SK-N-SH (cell line): ENCODE measurements around the gene PADI4. TPM values are rescaled to one million over a fixed set of nuclear protein-coding genes. Genes with fewer than 3 reads are reported as not detected.

Experiments
- CTCF ChIA-PET: fragments of 300-600, 350-600 bp; formaldehyde crosslinking; extraction: SDS; loops from one replicate; lab custom pipeline; 2021; lab: Yijun Ruan, JAX
- POLR2A ChIA-PET: fragments of 350-600 bp; sonication (Branson Sonifier 250); formaldehyde crosslinking; extraction: SDS; loops from one replicate; lab custom pipeline; 2020; ENCODE audit warnings: antibody characterized with exemption, inconsistent platforms; lab: Yijun Ruan, JAX
- DNase-seq: peaks from one replicate; pipeline ENCODE4 v3.0.0; 2012
- H2AFZ ChIP-seq: fragments of 200-600 bp; sonication (generic); 2 replicates; pipeline ENCODE4 v1.8.1; 2016; ENCODE audit warnings: antibody characterized with exemption, mild to moderate bottlenecking, low read depth
- H3F3A ChIP-seq: fragments of 200-600 bp; sonication (generic); replicated peaks from 2 replicates; pipeline ENCODE3; 2016; ENCODE audit warnings: antibody characterized with exemption, mild to moderate bottlenecking; ENCODE audit not compliant: insufficient read depth
- H3K27ac ChIP-seq, 2 experiments: fragments of 200-500 bp in 1 of 2; fragments of 200-600 bp in 1 of 2; sonication (Bioruptor generic) in 1 of 2; sonication (generic), shearing (Covaris generic) in 1 of 2; 2 replicates each; pipeline versions ENCODE4 v1.5.1 to v1.6.1; 2014 to 2016; ENCODE audit warnings: low read depth in 2 of 2, inconsistent platforms in 1 of 2, low read length in 1 of 2, mild to moderate bottlenecking in 1 of 2, mixed read lengths in 1 of 2
- H3K27me3 ChIP-seq: fragments of 200-600 bp; sonication (generic), shearing (Covaris generic); 2 replicates; pipeline ENCODE4 v1.6.1; 2016; ENCODE audit warnings: mixed run types; ENCODE audit not compliant: insufficient read depth
- H3K36me3 ChIP-seq, 2 experiments: fragments of 200-500 bp in 1 of 2; fragments of 200-600 bp in 1 of 2; sonication (Bioruptor generic) in 1 of 2; sonication (generic) in 1 of 2; replicated peaks in 1 of 2; 2 replicates each; pipeline versions ENCODE3 to v1.5.1; 2014 to 2016; ENCODE audit warnings: low read length in 1 of 2, mild to moderate bottlenecking in 1 of 2; ENCODE audit not compliant: insufficient read depth in 2 of 2, control insufficient read depth in 1 of 2
- H3K4me1 ChIP-seq, 2 experiments: fragments of 200-500 bp in 1 of 2; fragments of 200-600 bp in 1 of 2; sonication (Bioruptor generic) in 1 of 2; sonication (generic), shearing (Covaris generic) in 1 of 2; 2 replicates each; pipeline versions ENCODE4 v1.5.1 to v1.6.1; 2014 to 2016; ENCODE audit warnings: low read depth in 1 of 2, low read length in 1 of 2, mixed run types in 1 of 2; ENCODE audit not compliant: insufficient read depth in 2 of 2, control insufficient read depth in 1 of 2
- H3K4me2 ChIP-seq: fragments of 200-600 bp; sonication (generic), shearing (Covaris generic); 2 replicates; pipeline ENCODE4 v1.6.1; 2017; ENCODE audit warnings: mixed run types
- H3K4me3 ChIP-seq, 2 experiments: fragments of 200-500 bp in 1 of 2; fragments of 200-600 bp in 1 of 2; sonication (Bioruptor generic) in 1 of 2; sonication (generic), shearing (Covaris generic) in 1 of 2; 2 replicates each; pipeline versions ENCODE4 v1.5.1 to v1.8.1; 2014 to 2016; ENCODE audit warnings: low read depth in 2 of 2, inconsistent platforms in 1 of 2, low read length in 1 of 2, mild to moderate bottlenecking in 1 of 2, mixed read lengths in 1 of 2, moderate library complexity in 1 of 2
- H3K79me2 ChIP-seq: fragments of 200-600 bp; sonication (generic); 2 replicates; pipeline ENCODE4 v1.8.1; 2017; ENCODE audit warnings: mild to moderate bottlenecking; ENCODE audit not compliant: insufficient read depth
- H3K9ac ChIP-seq: fragments of 200-600 bp; sonication (generic); 2 replicates; pipeline ENCODE4 v1.6.1; 2017; ENCODE audit warnings: mixed run types
- H3K9me2 ChIP-seq: fragments of 200-600 bp; sonication (generic); 2 replicates; pipeline ENCODE4 v1.6.1; 2017; ENCODE audit warnings: mixed run types
- H3K9me3 ChIP-seq: fragments of 200-600 bp; sonication (generic); 2 replicates; pipeline ENCODE4 v1.6.1; 2017; ENCODE audit warnings: mixed run types, mild to moderate bottlenecking, moderate library complexity
- H4K20me1 ChIP-seq: fragments of 200-600 bp; sonication (generic); 2 replicates; pipeline ENCODE4 v1.6.1; 2017; ENCODE audit warnings: mild to moderate bottlenecking, mixed run types; ENCODE audit not compliant: insufficient read depth
- CTCF ChIP-seq: fragments of 200-600 bp; sonication (generic); IDR thresholded peaks from 2 replicates; pipeline ENCODE4 v1.6.1; 2017; ENCODE audit warnings: antibody characterized with exemption, mild to moderate bottlenecking, moderate library complexity
- GATA2 ChIP-seq: sonication (generic); formaldehyde crosslinking; IDR thresholded peaks from 2 replicates; pipeline ENCODE4 v1.5.0; 2020; ENCODE audit warnings: mild to moderate bottlenecking, missing genetic modification reagents
- JUND ChIP-seq: IDR thresholded peaks from 2 replicates; pipeline ENCODE4 v1.4.0; 2012
- MEF2A ChIP-seq: IDR thresholded peaks from 2 replicates; pipeline ENCODE4 v1.4.0; 2012; ENCODE audit warnings: low read depth, borderline replicate concordance
- RCOR1 ChIP-seq: fragments of 150-350 bp; IDR thresholded peaks from 2 replicates; pipeline ENCODE4 v1.6.1; 2017; ENCODE audit warnings: antibody characterized with exemption, low read length
- RFX5 ChIP-seq: IDR thresholded peaks from 2 replicates; pipeline ENCODE4 v1.6.1; 2012; ENCODE audit warnings: mild to moderate bottlenecking, improper control_type of control experiment, low read length
- USF2 ChIP-seq: fragments of 150-350 bp; IDR thresholded peaks from 2 replicates; pipeline ENCODE4 v1.6.1; 2017; ENCODE audit warnings: antibody characterized with exemption, low read length, low read depth, borderline replicate concordance
- ZBTB33 ChIP-seq: IDR thresholded peaks from 2 replicates; pipeline ENCODE4 v1.4.0; 2012; ENCODE audit warnings: low read depth, borderline replicate concordance
- WGBS: methylation state at CpG from one replicate; pipeline ENCODE4 v1.1.6; 2017; ENCODE audit warnings: low lambda C conversion rate; 5-methylcytosine and 5-hydroxymethylcytosine counted together
- polyA plus RNA-seq, 3 experiments: library from polyadenylated mRNA; depleted of rRNA; stranded (reverse); fragments of >200 nt; gene quantifications; 2 replicates each; pipeline ENCODE4 v1.2.3, GENCODE V29; 2012
- TF ChIP-seq, protein P1 (sequence below): IDR thresholded peaks from 2 replicates; pipeline ENCODE4 v1.6.1; 2012; ENCODE audit warnings: mild to moderate bottlenecking, low read depth, low read length, moderate library complexity
- TF ChIP-seq, protein P2 (sequence below): IDR thresholded peaks from 2 replicates; pipeline ENCODE4; 2012

Gene PADI4
- polyA plus RNA-seq, 1 of the 3 experiments (the other 2 are of a cell fraction), result not detected

GRCh38 chr1:17259233-17259873 is 48.6 kb upstream of the PADI4 start:
- WGBS, result 54% methylated on average over 23 of the region's 24 CpGs
- Histone ChIP-seq H3K9me2 (no peaks in the 10 kb centered on the region), H3K4me1 (no peaks in the 10 kb centered on the region; a peak in 1 of 4 replicates), H3K9ac (no peak overlapping the region), H3K79me2 (no peaks in the 10 kb centered on the region), H3K4me2 (no peak overlapping the region), H3K27me3 (no peaks in the 10 kb centered on the region), H4K20me1 (no peaks in the 10 kb centered on the region), H3K36me3 (no peaks in the 10 kb centered on the region), H3K4me3 (no peak overlapping the region), H3K9me3 (no peaks in the 10 kb centered on the region), H2AFZ (no peak overlapping the region), H3K27ac (no peak overlapping the region), H3F3A (no peaks in the 10 kb centered on the region)
- CTCF ChIA-PET, result interaction anchor here (0.9 to 1.3 kb wide), 3 partner anchors 13 to 133 kb away, joined by 4 read pairs; no protein-coding TSS in a partner anchor
- POLR2A ChIA-PET, result no interaction called here
- no peak for DNase-seq
- TF ChIP-seq, protein P1, sequence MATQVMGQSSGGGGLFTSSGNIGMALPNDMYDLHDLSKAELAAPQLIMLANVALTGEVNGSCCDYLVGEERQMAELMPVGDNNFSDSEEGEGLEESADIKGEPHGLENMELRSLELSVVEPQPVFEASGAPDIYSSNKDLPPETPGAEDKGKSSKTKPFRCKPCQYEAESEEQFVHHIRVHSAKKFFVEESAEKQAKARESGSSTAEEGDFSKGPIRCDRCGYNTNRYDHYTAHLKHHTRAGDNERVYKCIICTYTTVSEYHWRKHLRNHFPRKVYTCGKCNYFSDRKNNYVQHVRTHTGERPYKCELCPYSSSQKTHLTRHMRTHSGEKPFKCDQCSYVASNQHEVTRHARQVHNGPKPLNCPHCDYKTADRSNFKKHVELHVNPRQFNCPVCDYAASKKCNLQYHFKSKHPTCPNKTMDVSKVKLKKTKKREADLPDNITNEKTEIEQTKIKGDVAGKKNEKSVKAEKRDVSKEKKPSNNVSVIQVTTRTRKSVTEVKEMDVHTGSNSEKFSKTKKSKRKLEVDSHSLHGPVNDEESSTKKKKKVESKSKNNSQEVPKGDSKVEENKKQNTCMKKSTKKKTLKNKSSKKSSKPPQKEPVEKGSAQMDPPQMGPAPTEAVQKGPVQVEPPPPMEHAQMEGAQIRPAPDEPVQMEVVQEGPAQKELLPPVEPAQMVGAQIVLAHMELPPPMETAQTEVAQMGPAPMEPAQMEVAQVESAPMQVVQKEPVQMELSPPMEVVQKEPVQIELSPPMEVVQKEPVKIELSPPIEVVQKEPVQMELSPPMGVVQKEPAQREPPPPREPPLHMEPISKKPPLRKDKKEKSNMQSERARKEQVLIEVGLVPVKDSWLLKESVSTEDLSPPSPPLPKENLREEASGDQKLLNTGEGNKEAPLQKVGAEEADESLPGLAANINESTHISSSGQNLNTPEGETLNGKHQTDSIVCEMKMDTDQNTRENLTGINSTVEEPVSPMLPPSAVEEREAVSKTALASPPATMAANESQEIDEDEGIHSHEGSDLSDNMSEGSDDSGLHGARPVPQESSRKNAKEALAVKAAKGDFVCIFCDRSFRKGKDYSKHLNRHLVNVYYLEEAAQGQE, result no peak
- TF ChIP-seq CTCF (no peak), MEF2A (no peak), JUND (no peak), ZBTB33 (no peak), RFX5 (no peak), RCOR1 (no peak), USF2 (no peak), GATA2 (CRISPR knock-in tag) (no peak)
- TF ChIP-seq, protein P2, sequence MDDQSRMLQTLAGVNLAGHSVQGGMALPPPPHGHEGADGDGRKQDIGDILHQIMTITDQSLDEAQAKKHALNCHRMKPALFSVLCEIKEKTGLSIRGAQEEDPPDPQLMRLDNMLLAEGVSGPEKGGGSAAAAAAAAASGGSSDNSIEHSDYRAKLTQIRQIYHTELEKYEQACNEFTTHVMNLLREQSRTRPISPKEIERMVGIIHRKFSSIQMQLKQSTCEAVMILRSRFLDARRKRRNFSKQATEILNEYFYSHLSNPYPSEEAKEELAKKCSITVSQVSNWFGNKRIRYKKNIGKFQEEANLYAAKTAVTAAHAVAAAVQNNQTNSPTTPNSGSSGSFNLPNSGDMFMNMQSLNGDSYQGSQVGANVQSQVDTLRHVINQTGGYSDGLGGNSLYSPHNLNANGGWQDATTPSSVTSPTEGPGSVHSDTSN, result no peak
